Left ventricle myocardium superior (tissue), 1 donor: ENCODE measurements around the gene HIGD2B. TPM values are rescaled to one million over a fixed set of nuclear protein-coding genes. Genes with fewer than 3 reads are reported as not detected.
"Not testable (repeated sequence)": the region's sequence is repeated elsewhere in the genome, so short reads cannot be mapped to it uniquely, and the experiment has no call there.

Experiments used
- ATAC-seq: fragments of 200-7000 bp; cut with Tn5 transposase; one replicate; pipeline ENCODE4 v1.9.1; 2020; ENCODE audit warnings: mild to moderate bottlenecking, moderate library complexity
- DNase-seq: peaks from one replicate; pipeline ENCODE4 v3.0.0-alpha.2; 2020
- intact Hi-C: fragments of 100-400 bp; cut with micrococcal nuclease; formaldehyde crosslinking; loops from one replicate; pipeline ENCODE4 v1.11.0; 2022
- total RNA-seq: library from RNA; stranded (reverse); fragmentation: NEBNext Ultra II Directional; extraction: Animal tissue kit (Norgen Biotek cat#: 25700); gene quantifications from one replicate; pipeline ENCODE4 v1.2.1, GENCODE V29; 2021
- donor health status: DM: no; HTN: yes; CAD: no; lungs with severe emphysema.

Gene HIGD2B
- total RNA-seq, 1 donor from 2014 or later, result not detected

GRCh38 chr15:72628249-72629067 lies 57.5 kb downstream of the HIGD2B start:
- ATAC-seq, DNase-seq, intact Hi-C loops: not testable (repeated sequence)

- DNase-seq, ATAC-seq, intact Hi-C loops: not testable (repeated sequence)
These were observed 59.8 kb downstream of the HIGD2B start for GRCh38 chr15:72626153-72626552.

Other genes with a start within 250 kb of the HIGD2B start
- 184 TPM for gene ARIH1, start 211.9 kb downstream of the HIGD2B start, total RNA-seq
- gene GOLGA6B, start 31.5 kb downstream of the HIGD2B start, total RNA-seq, result not detected
- gene BBS4, start within 50 bp of the HIGD2B start, total RNA-seq, result 9.6 TPM
- gene ADPGK, start 97.6 kb upstream of the HIGD2B start, total RNA-seq, result 8.4 TPM